Renal cortex interstitium (tissue), 11 donors: ENCODE measurements around the gene RNF212. TPM values are rescaled to one million over a fixed set of nuclear protein-coding genes. Genes with fewer than 3 reads are reported as not detected.
"Not testable (repeated sequence)": the region's sequence is repeated elsewhere in the genome, so short reads cannot be mapped to it uniquely, and the experiment has no call there.

ENCODE experiments used
- DNase-seq, 11 donors: peaks; one replicate each; pipeline ENCODE4 v3.0.0-alpha.2; 2013; ENCODE audit warnings: low read depth in 9 of 11, low spot score in 4 of 11; ENCODE audit errors: extremely low read depth in 1 of 11
- polyA plus RNA-seq, 3 donors: library from polyadenylated mRNA; unstranded; fragments of 120-200 nt; gene quantifications; one replicate each; pipeline ENCODE4 v1.2.1, GENCODE V29; 2013; ENCODE audit not compliant: insufficient read length in 3 of 3

The RNF212 gene
- polyA plus RNA-seq, 3 donors, result 9.4 to 19.3 (median 10.0) TPM

DNA sequence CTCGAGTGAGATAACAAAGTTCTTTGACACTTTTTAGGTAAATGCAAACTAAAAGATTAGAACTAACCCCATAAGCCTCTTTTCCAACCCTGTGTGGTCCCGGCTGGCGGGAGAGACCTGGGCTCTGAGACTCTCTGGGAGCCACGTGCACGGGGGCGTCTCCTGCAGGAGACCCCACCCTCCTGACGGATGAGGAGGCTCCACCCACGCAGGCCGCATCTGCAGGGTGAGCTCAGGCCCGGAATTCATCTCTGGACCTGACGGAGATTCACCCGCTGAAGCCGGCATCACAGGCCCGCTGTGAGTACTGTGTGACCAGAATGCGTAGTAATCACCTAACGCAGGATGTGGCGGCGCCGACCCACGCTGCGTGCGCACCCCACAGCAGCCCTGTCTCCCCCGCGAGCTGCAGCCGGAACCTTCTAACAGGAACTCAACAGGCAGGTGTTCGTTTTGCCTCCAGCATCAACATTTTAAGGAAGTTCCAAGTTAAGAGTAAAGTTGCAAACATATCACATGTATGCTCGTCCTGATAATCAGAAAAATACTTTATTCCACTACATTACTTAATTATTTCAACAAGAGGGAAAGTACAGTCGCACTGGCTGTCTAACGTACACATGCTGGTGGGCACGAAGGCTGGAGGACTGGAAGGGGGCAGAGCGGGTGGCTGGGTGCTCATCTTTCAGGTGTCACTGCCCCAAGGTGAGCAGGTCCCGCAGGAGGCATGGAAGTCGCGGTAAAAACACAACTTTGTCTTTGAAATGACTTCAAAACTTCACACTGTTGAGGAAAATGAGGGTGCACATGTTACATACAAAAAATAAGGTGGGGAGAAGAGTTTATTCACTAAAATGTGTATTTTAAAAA lies 57.4 kb downstream of the RNF212 start:
- no peak for DNase-seq

- DNase-seq, result not testable (repeated sequence)
These were observed 58.1 kb downstream of the RNF212 start for GRCh38 chr4:1055243-1055701.

- not testable (repeated sequence) for DNase-seq
These were observed 58.6 kb downstream of the RNF212 start for GRCh38 chr4:1054696-1055242.

- not testable (repeated sequence) for DNase-seq
These were observed 59.5 kb downstream of the RNF212 start for GRCh38 chr4:1053891-1054290.

- DNase-seq, result peak in 1 of 11 donors; percentile 37
These were observed 60.2 kb downstream of the RNF212 start for GRCh38 chr4:1053080-1053661.

- no peak for DNase-seq
These were observed 61.1 kb downstream of the RNF212 start for GRCh38 chr4:1052231-1052671.

DNA sequence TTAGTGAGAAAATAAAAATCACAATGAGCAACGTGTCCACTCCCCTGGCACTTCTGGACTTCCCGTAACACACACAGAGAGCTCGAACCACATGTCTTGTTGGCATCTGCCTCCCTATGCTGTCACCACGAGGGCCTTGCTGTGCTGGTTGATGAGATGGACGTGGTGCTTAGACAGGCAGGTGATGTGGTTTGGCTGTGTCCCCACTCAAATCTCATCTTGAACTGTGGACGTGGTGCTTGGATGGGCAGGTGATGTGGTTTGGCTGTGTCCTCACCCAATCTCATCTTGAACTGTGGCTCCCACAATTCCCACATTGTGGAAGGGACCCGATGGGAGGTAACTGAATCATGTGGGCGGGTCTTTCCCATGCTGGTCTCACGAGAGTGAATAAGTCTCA lies 61.9 kb downstream of the RNF212 start:
- no peak for DNase-seq

DNA sequence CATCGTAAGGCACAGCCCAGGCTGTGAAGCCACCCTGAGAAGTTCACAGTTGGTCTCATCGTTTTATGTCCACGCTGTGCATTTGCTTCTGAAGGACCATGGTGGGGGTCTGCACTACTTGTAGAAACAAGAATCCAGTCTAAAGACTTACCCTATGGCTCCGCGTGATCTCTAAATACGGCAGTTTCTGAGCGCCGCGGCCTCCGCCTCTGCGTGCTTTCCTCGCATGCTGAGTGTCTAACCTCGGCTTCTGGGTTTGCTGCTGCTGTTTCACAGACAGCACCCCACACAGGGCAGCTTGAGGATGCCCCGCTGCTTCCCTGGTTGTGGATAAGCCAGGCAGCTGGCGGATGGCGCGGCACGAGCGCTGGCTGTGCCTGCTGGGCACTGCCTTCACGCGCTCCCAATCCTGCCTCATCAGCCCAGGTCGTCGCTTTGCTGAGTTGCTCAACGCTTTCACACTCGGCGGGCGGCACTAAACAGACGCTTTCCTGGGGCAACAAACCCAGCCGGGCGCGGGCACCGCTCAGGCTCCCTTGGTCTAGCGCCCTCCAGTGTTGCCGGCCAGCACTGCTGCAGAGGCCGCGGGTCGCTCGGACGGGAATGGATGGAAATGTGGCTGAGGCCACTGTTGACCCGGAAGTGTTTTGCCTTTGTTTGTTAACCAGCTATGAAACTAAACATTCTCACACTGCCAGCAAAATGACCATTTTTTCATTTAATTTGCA lies 62.7 kb downstream of the RNF212 start:
- DNase-seq, result no peak

DNA sequence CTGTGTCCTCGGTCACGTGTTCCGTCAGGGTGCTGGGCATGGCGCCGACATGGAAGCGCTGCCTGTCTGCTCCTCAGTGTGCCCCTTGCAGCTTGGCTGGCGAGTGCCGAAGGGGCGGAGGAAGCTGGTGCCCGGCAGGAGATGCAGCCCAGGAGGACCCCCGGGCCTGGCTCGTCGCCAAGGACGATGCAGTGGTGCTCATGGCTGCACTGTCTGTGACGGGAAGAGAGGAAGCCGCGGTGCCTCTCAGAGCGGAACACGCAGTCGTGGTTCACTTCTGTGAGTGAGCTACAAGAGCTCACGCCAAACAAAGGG lies 63.8 kb downstream of the RNF212 start:
- no peak for DNase-seq

GRCh38 chr4:1048773-1049590 lies 64.4 kb downstream of the RNF212 start:
- DNase-seq, result no peak

GRCh38 chr4:1047976-1048772 lies 65.2 kb downstream of the RNF212 start:
- DNase-seq, result no peak

GRCh38 chr4:1047106-1047975 lies 66.0 kb downstream of the RNF212 start:
- no peak for DNase-seq

DNA sequence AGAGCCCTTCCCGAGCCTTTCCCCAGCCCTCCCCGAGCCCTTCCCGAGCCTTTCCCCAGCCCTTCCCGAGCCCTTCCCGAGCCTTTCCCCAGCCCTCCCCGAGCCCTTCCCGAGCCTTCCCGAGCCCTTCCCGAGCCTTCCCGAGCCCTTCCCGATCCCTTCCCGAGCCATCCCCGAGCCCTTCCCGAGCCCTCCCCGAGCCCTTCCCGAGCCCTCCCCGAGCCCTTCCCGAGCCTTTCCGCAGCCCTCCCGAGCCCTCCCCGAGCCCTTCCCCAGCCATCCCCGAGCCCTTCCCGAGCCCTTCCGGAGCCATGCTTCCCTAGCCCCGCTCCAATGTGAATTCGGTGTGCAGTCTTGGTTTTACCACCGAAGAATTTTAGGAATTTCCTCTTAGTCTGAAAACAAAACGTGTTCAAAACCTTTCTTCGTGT lies 66.8 kb downstream of the RNF212 start:
- peak in 4 of 11 donors; percentile 42 to 59 (median 52) for DNase-seq

DNA sequence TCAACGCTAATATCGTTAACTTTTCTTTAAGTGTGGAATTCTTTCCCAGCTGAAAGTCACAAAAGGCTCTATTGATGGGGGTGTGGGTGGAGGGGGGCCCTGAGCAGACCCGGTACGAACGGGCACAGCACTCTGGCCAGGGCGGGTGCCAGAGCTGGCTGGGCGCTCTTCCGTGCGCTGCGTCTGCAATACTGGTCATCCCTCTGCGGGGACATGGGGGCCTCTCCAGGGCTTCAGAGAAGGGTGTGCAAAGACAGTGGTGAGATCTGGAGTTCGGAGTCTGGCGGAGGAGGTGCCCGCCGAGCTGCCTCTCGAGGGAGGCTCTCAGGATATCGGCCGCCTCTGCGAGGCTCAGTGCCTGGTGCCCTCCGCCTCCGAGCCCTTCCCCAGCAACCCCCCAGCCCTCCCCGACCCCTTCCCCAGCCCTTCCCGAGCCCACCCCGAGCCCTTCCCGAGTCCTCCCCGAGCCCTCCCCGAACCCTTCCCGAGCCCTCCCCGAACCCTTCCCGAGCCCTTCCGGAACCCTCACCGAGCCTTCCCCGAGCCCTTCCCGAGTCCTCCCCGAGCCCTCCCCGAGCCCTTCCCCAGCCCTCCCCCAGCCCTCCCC lies 67.7 kb downstream of the RNF212 start:
- no peak for DNase-seq

DNA sequence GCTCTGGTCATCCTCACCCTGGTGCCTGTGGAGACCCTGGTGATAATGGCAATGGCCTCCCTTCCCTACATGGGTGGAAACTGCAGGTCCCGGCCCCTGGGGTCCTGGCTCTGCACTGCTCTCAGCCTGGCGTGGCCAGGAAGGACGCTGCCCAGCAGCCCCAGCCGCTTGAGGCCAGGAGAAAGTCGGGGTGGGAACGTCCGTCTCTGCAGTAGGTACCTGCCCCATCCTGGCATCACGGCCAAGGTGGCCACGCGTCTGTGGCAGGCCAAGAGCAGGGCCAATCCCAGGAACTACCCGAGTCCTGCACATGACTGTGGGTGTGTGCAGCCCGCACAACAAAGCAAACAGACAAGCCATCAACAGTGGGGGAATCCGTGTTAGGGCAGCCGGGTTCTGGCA lies 68.2 kb downstream of the RNF212 start:
- no peak for DNase-seq

DNA sequence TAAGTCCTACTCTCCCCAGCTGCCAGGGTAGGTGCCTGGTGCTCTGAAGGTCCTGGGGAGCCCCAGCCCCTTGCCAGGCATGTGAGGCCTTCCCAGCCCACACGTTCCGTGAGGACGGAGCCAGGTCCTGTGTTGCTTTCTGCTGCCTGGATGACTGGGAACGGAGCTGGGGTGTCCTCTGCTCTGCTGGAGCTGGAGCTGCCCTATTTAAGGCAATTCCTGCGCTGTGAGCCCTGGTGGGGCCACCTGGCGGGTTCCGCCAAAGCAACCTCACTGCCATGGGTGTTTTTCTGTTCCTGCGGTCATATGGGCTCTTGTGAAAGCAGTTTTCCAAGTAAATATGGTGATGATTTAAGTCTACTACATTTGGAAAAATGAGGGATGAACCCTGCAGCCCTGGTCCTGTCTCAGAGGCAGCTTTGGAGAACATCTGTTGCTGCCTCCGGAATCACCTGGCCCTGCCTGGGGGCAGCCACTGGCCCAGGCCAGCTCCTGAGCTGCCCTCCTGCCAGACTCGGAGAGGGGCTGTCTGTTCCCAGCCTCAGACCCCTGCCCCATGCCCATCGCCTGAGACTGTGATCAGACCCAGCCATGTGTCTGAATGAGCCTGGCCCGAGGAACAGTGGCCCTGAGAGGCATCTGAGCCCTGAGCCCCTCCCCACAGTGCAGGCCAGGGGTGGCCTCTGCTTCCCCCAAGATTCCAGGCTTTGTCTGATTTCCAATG lies 68.7 kb downstream of the RNF212 start:
- no peak for DNase-seq
